T follicular helper cell (primary cell): ENCODE measurements around the gene COL20A1.

Experiments
- DNase-seq: peaks from one replicate; pipeline ENCODE4 v3.0.0-alpha.2; 2020; ENCODE audit warnings: low read depth

Gene COL20A1

GRCh38 chr20:63362436-63363009 lies 69.5 kb downstream of the COL20A1 start:
- DNase-seq = no peak

GRCh38 chr20:63363013-63363957 lies 70.3 kb downstream of the COL20A1 start:
- no peak for DNase-seq

- no peak for DNase-seq
These were observed 71.1 kb downstream of the COL20A1 start for GRCh38 chr20:63363981-63364561.

- no peak for DNase-seq
These were observed 72.0 kb downstream of the COL20A1 start for GRCh38 chr20:63364801-63365585.

- DNase-seq = no peak
These were observed 72.8 kb downstream of the COL20A1 start for GRCh38 chr20:63365601-63366389.

GRCh38 chr20:63366390-63367365 lies 73.7 kb downstream of the COL20A1 start:
- DNase-seq = no peak

GRCh38 chr20:63367446-63368055 lies 74.6 kb downstream of the COL20A1 start:
- no peak for DNase-seq

- no peak for DNase-seq
These were observed 75.2 kb downstream of the COL20A1 start for GRCh38 chr20:63368151-63368550.

- DNase-seq = no peak
These were observed 76.1 kb downstream of the COL20A1 start for GRCh38 chr20:63369024-63369530.

- DNase-seq = no peak
These were observed 77.0 kb downstream of the COL20A1 start for GRCh38 chr20:63369724-63370617.

GRCh38 chr20:63370618-63371187 lies 77.7 kb downstream of the COL20A1 start:
- DNase-seq = no peak

GRCh38 chr20:63371291-63371865 lies 78.4 kb downstream of the COL20A1 start:
- no peak for DNase-seq

- no peak for DNase-seq
These were observed 80.2 kb downstream of the COL20A1 start for GRCh38 chr20:63372971-63373885.

- DNase-seq = no peak
These were observed 81.0 kb downstream of the COL20A1 start for GRCh38 chr20:63373996-63374395.

- DNase-seq = no peak
These were observed 81.5 kb downstream of the COL20A1 start for GRCh38 chr20:63374504-63374903.

GRCh38 chr20:63375438-63375837 lies 82.5 kb downstream of the COL20A1 start:
- DNase-seq = no peak
